Activated CD8-positive, alpha-beta memory T cell treated with anti-CD3 and anti-CD28 coated beads for 4 hours (primary cell): ENCODE results near the gene FTHL17.

Source experiments
- DNase-seq, 2 donors: peaks; one replicate each; pipeline ENCODE4 v3.0.0-alpha.2; 2020; ENCODE audit warnings: low read depth in 2 of 2

FTHL17 gene

GRCh38 chrX:31038575-31039326, 33.1 kb downstream of the FTHL17 start:
- no peak for DNase-seq

- DNase-seq: no peak
Measured at GRCh38 chrX:31036895-31037294, 34.9 kb downstream of the FTHL17 start.

GRCh38 chrX:31027351-31027750, 44.5 kb downstream of the FTHL17 start:
- no peak for DNase-seq

GRCh38 chrX:31024866-31025265, 47.0 kb downstream of the FTHL17 start:
- no peak for DNase-seq

- DNase-seq: no peak
Measured at GRCh38 chrX:31021537-31021936, 50.3 kb downstream of the FTHL17 start.
